AG04449 (cell line): ENCODE measurements around the gene MPZL1.

ENCODE experiments used
- CTCF ChIA-PET: fragments of 350-600 bp; formaldehyde crosslinking; extraction: SDS; loops from one replicate; lab custom pipeline; 2021; ENCODE audit warnings: antibody characterized with exemption; lab: Yijun Ruan, JAX
- POLR2A ChIA-PET: fragments of 400-600, 350-600 bp; formaldehyde crosslinking; extraction: SDS; loops from one replicate; lab custom pipeline; 2020; ENCODE audit warnings: antibody characterized with exemption, inconsistent platforms; lab: Yijun Ruan, JAX
- DNase-seq: peaks from one replicate; pipeline ENCODE4 v3.0.0-alpha.2; 2010; ENCODE audit warnings: low read depth, low spot score
- H3K4me3 ChIP-seq: 2 replicates; pipeline ENCODE4 v1.5.1; 2011; ENCODE audit warnings: low read depth, mild to moderate bottlenecking, control low read depth, low read length
- CTCF ChIP-seq: IDR thresholded peaks from one replicate; pipeline ENCODE4 v1.5.1; 2011; ENCODE audit warnings: mild to moderate bottlenecking, moderate library complexity, low read length, control low read depth, inconsistent platforms; ENCODE audit not compliant: insufficient read depth; ENCODE audit errors: missing control alignments

Gene MPZL1

DNA sequence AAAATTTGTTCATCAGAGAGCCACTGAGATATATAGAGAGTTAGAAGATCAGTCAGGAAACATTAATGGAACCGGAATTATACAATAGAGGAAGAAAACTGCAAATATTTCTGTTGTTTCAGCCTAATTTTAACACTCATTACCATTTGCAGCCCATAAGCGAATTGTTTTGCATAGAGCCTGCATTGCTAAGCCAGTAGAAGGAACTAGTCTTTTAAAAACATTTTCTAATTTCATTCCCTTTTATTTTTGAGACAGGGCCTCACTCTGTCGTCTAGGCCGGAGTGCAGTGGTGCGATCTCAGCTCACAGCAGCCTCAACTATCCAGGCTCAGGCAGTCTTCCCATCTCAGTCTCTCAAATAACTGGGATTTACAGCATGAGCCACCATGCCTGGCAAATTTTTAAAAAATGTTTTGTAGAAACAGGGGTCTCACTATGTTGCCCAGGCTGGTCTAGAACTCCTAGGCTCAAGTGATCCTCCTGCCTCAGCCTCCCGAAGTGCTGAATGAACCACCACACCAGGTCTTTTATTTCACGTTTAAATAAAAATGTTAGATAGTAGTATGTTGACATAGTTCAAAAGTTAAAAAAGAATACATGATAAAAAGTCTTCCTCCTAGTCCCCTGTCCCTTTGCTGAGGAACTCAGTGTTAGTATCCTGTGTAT is 25.3 kb downstream of the MPZL1 start:
- H3K4me3 ChIP-seq, result no peak overlapping the region
- no peak for TF ChIP-seq CTCF
- POLR2A ChIA-PET, result no interaction called here
- CTCF ChIA-PET, result no interaction called here
- DNase-seq, result no peak

GRCh38 chr1:167747988-167748387 is 26.2 kb downstream of the MPZL1 start:
- DNase-seq, result no peak
- TF ChIP-seq CTCF, result no peak
- H3K4me3 ChIP-seq, result no peak overlapping the region
- POLR2A ChIA-PET, result no interaction called here
- CTCF ChIA-PET, result interaction anchor here (0.7 kb wide), 1 partner anchor 49 kb away, joined by 3 read pairs; no protein-coding TSS in a partner anchor

DNA sequence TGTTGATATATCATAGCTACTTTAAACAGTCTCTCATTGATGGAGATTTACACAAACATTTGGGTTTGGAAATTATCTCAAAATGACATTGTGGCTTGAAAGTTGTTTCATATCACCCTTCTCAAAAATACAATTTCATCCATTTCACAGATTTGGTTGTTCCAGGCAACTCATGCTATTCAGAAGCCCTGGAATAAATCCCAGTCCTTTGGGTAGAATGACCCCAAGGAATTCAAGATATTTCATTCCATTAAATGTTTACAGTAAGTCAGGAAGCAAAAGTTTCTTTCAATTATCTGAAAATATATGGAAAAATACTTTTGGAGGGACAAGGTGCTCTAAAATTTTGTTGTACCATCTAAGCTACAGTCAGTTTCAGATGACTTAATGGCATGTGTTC is 27.1 kb downstream of the MPZL1 start:
- ChIA-PET CTCF (interaction anchor here (0.7 to 1.4 kb wide), 2 partner anchors 34 to 48 kb away, joined by 3 read pairs; no protein-coding TSS in a partner anchor), POLR2A (no interaction called here)
- TF ChIP-seq CTCF, result no peak
- DNase-seq, result no peak
- H3K4me3 ChIP-seq, result no peak overlapping the region

DNA sequence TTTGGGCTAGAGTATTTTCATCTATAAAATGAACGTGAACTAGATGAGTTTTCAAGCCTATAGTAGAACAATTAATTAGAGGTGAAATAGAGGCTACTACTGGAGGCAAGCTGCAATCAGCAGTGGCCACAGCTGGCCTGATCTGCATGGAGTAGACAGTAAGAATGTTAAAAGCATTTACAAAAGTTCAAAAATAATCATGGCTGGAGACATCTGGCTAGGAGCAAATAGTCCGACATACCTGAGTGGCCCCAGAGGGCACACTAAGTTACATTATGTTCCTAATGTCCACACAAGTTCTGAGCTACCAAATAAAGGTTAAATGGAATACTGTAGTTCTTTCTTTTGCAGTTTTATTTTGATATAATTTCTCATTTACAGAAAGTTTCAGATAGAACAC is 28.0 kb downstream of the MPZL1 start:
- no peak for TF ChIP-seq CTCF
- no peak for DNase-seq
- CTCF ChIA-PET, result interaction anchor here (1.4 kb wide), 1 partner anchor 35 kb away, joined by 3 read pairs; no protein-coding TSS in a partner anchor
- POLR2A ChIA-PET, result no interaction called here
- H3K4me3 ChIP-seq, result no peak overlapping the region

GRCh38 chr1:167750641-167751040 is 28.9 kb downstream of the MPZL1 start:
- ChIA-PET POLR2A (no interaction called here), CTCF (no interaction called here)
- TF ChIP-seq CTCF, result no peak
- no peak overlapping the region for H3K4me3 ChIP-seq
- DNase-seq, result no peak

DNA sequence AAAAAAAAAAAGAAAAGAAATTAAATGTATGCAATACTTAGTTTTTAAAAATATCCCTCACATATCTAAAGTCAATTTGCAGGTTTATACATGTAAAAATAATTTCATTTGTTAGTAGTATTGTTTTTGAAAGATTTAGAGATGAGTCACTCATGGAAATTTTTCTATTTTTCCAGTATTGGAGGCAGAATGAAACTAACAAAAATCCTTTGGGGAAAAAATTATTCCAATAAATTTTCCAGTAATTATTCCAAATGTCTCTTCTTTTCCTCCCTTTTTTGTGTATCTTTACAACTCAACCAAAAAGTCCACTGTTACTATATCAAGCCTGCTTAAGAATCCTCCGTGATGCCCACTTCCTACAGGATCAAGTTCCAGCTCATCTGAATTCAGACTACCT is 29.9 kb downstream of the MPZL1 start:
- TF ChIP-seq CTCF, result no peak
- DNase-seq, result no peak
- no peak overlapping the region for H3K4me3 ChIP-seq
- ChIA-PET CTCF (interaction anchor here (1.6 kb wide), 1 partner anchor 37 kb away, joined by 6 read pairs; no protein-coding TSS in a partner anchor), POLR2A (no interaction called here)
